Activated CD8-positive, alpha-beta memory T cell treated with anti-CD3 and anti-CD28 coated beads, Interleukin-2, amount 10 ng/mL, durations not matched to agents 7 days and 5 days (primary cell): ENCODE measurements around the gene DDX60. TPM values are rescaled to one million over a fixed set of nuclear protein-coding genes. Genes with fewer than 3 reads are reported as not detected.
"Not testable (repeated sequence)": the region's sequence is repeated elsewhere in the genome, so short reads cannot be mapped to it uniquely, and the experiment has no call there.

ENCODE experiments used
- ATAC-seq: fragments of 150-1000 bp; cut with Tn5 transposase; one replicate; pipeline ENCODE4 v1.10.0; 2021; ENCODE audit warnings: moderate library complexity
- CTCF ChIA-PET: fragments of 350-600 bp; sonication (Branson Sonifier 250); formaldehyde crosslinking; loops from one replicate; lab custom pipeline; 2021; ENCODE audit warnings: antibody characterized with exemption; lab: Charles Lee
- DNase-seq: peaks from one replicate; pipeline ENCODE4 v3.0.0-alpha.2; 2020
- H3K27ac Mint-ChIP-seq: one replicate; pipeline ENCODE4 v1.8.0; 2021; ENCODE audit warnings: mild to moderate bottlenecking, mixed read lengths
- H3K27me3 Mint-ChIP-seq: one replicate; pipeline ENCODE4 v1.8.0; 2021; ENCODE audit warnings: mixed read lengths
- H3K36me3 Mint-ChIP-seq: one replicate; pipeline ENCODE4 v1.8.0; 2021; ENCODE audit warnings: mild to moderate bottlenecking, mixed read lengths
- H3K4me1 Mint-ChIP-seq: one replicate; pipeline ENCODE4 v1.8.0; 2021; ENCODE audit warnings: mixed read lengths
- H3K4me3 Mint-ChIP-seq: one replicate; pipeline ENCODE4 v1.8.0; 2021; ENCODE audit warnings: mild to moderate bottlenecking, moderate library complexity, mixed read lengths
- H3K9me3 Mint-ChIP-seq: one replicate; pipeline ENCODE4 v1.8.0; 2022; ENCODE audit warnings: low read depth, mixed read lengths
- total RNA-seq, 2 experiments: library from RNA; stranded (reverse); gene quantifications; one replicate each; pipeline ENCODE4 v1.2.3, GENCODE V29; 2021

Gene DDX60
- total RNA-seq, 2 experiments from 2014 or later = 90.5 to 173 TPM

- H3K36me3 Mint-ChIP-seq = peaks cover 71% of the 10 kb centered on the region
- DNase-seq, CTCF ChIA-PET, H3K27me3 Mint-ChIP-seq, ATAC-seq, H3K9me3 Mint-ChIP-seq, H3K4me1 Mint-ChIP-seq, H3K4me3 Mint-ChIP-seq, H3K27ac Mint-ChIP-seq: not testable (repeated sequence)
These were observed 105.0 kb downstream of the DDX60 start for GRCh38 chr4:168213511-168213910.

DNA sequence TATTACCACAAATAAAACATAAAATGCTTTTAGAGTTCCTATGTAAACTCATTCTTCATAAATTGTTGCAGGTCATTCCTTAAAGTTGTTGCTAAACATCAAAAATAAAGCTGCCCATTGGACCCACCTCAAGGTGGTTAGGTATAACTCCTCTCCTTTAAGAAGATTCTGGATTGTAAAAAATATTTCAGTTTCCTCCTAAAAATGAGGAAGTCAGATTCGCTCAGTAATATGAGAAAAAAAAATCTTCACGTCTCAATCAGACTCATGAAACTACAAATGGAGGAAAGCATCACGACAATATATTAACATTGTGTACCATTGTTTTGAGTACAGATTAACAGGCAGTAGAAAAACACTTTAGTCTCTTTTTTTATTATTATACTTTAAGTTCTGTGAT lies 105.9 kb downstream of the DDX60 start:
- H3K27me3 Mint-ChIP-seq = no peaks in the 10 kb centered on the region
- DNase-seq = no peak
- H3K36me3 Mint-ChIP-seq = peaks cover 69% of the 10 kb centered on the region
- peaks cover 4% of the 10 kb centered on the region for H3K9me3 Mint-ChIP-seq
- H3K27ac Mint-ChIP-seq = no peak overlapping the region
- ATAC-seq = no peak
- H3K4me1 Mint-ChIP-seq = no peaks in the 10 kb centered on the region
- no peak overlapping the region for H3K4me3 Mint-ChIP-seq
- CTCF ChIA-PET = no interaction called here

GRCh38 chr4:168208957-168209614 lies 109.5 kb downstream of the DDX60 start:
- DNase-seq = no peak
- Mint-ChIP-seq H3K36me3 (peaks cover 57% of the 10 kb centered on the region), H3K27ac (no peak overlapping the region), H3K27me3 (no peaks in the 10 kb centered on the region), H3K4me1 (no peaks in the 10 kb centered on the region), H3K9me3 (peaks cover 5% of the 10 kb centered on the region), H3K4me3 (no peak overlapping the region)
- no peak for ATAC-seq
- CTCF ChIA-PET = no interaction called here

- peaks cover 51% of the 10 kb centered on the region for H3K36me3 Mint-ChIP-seq
- no peak for ATAC-seq
- H3K4me1 Mint-ChIP-seq = peaks cover 8% of the 10 kb centered on the region
- no peak overlapping the region for H3K27ac Mint-ChIP-seq
- CTCF ChIA-PET = no interaction called here
- no peak for DNase-seq
- H3K9me3 Mint-ChIP-seq = peaks cover 19% of the 10 kb centered on the region
- no peaks in the 10 kb centered on the region for H3K27me3 Mint-ChIP-seq
- H3K4me3 Mint-ChIP-seq = no peak overlapping the region
These were observed 115.2 kb downstream of the DDX60 start for GRCh38 chr4:168203233-168203911.

GRCh38 chr4:168200685-168201084 lies 117.9 kb downstream of the DDX60 start:
- DNase-seq (no peak), ATAC-seq (no peak)
- CTCF ChIA-PET = no interaction called here
- Mint-ChIP-seq H3K9me3 (peaks cover 19% of the 10 kb centered on the region), H3K36me3 (peaks cover 43% of the 10 kb centered on the region), H3K27ac (no peak overlapping the region), H3K4me3 (no peak overlapping the region), H3K4me1 (peaks cover 9% of the 10 kb centered on the region), H3K27me3 (no peaks in the 10 kb centered on the region)

DNA sequence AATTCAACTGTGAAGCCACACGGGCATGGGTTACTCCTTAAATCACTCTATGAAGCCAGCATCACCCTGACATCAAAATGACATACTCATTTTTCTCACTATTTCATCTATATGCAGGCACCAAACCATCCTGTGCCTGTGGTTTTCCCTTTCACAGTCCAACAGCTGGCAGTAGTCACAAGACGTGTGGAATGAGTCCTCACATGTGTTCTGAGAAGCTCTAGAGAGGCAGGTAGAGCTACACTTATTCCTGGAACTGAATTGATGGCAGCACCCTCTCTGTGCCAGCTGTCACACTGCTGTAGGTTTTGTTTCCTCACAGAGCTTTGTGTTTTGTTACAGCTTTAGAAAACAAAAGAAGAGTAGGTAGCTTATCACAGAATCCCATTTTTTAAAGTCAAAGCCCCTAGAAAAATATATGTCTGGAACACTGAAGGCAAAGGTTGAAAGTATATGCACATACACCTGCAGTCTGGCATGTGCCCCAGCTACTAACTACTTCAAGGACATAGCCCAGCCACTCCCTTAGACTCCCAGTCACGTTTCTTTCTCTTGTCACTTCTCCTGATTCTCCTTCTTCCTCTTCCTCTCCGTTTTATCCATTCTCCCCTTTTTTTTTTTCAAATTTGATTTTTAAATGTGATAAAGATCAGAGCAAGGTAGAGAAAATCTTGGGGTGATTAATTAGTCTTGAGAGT lies 119.1 kb downstream of the DDX60 start:
- CTCF ChIA-PET = interaction anchor here (1.4 kb wide), 1 partner anchor 13 kb away, joined by 4 read pairs; no protein-coding TSS in a partner anchor
- H3K4me3 Mint-ChIP-seq = no peak overlapping the region
- DNase-seq = peak; percentile 44
- H3K27ac Mint-ChIP-seq = no peak overlapping the region
- peaks cover 33% of the 10 kb centered on the region for H3K36me3 Mint-ChIP-seq
- peaks cover 16% of the 10 kb centered on the region for H3K9me3 Mint-ChIP-seq
- peaks cover 9% of the 10 kb centered on the region for H3K4me1 Mint-ChIP-seq
- ATAC-seq = peak; percentile 73
- no peaks in the 10 kb centered on the region for H3K27me3 Mint-ChIP-seq

DNA sequence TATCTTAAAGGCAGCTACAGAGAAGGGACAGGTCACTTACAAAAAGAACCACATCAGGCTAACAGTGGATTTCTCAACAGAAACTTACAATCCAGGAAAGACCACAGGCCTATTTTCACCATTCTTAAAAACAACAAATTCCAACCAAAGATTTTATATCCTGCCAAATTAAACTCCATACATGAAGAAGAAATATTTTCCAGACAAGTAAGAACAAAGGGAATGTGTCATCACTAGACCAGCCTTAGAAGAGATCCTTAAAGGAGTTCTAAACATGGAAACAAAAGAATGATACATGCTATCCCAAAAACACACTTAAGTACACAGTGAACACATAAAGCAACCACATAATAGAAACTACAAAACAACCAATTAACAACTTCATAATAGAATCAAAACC lies 120.6 kb downstream of the DDX60 start:
- Mint-ChIP-seq H3K27ac (no peak overlapping the region), H3K9me3 (peaks cover 10% of the 10 kb centered on the region), H3K4me3 (no peak overlapping the region), H3K36me3 (peaks cover 27% of the 10 kb centered on the region), H3K27me3 (no peaks in the 10 kb centered on the region), H3K4me1 (peaks cover 9% of the 10 kb centered on the region)
- CTCF ChIA-PET = no interaction called here
- ATAC-seq = no peak
- DNase-seq = no peak

DNA sequence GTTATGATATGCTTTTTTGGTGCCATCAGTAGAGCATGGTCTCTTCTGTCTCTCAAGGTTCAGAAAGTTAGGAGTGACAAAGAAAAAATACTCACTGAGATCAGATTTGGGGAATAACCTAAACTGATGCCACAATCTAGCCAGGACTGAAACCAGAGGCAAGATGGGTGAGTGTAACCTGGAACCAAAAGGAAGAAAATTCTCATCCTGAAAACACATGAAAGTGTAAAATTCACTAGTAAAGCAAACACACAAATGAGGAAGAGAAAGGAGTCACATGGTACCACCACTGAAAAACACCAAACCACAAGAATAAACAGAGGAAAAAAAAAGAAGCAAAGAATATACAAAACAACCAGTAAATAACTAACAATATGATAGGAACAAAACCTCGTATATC lies 129.8 kb downstream of the DDX60 start:
- CTCF ChIA-PET = no interaction called here
- Mint-ChIP-seq H3K36me3 (peaks cover 7% of the 10 kb centered on the region), H3K4me3 (no peak overlapping the region), H3K27me3 (peaks cover 3% of the 10 kb centered on the region), H3K4me1 (peaks cover 5% of the 10 kb centered on the region), H3K27ac (no peak overlapping the region), H3K9me3 (no peaks in the 10 kb centered on the region)
- ATAC-seq (no peak), DNase-seq (no peak)

GRCh38 chr4:168183717-168184571 lies 134.6 kb downstream of the DDX60 start:
- Mint-ChIP-seq H3K36me3 (peaks cover 5% of the 10 kb centered on the region), H3K27ac (no peak overlapping the region), H3K9me3 (no peaks in the 10 kb centered on the region), H3K4me3 (no peak overlapping the region), H3K4me1 (peaks cover 5% of the 10 kb centered on the region), H3K27me3 (no peaks in the 10 kb centered on the region)
- ATAC-seq (no peak), DNase-seq (no peak)
- CTCF ChIA-PET = no interaction called here

GRCh38 chr4:168177546-168178149 lies 140.9 kb downstream of the DDX60 start:
- H3K4me3 Mint-ChIP-seq = no peak overlapping the region
- DNase-seq = no peak
- H3K4me1 Mint-ChIP-seq = no peaks in the 10 kb centered on the region
- no peaks in the 10 kb centered on the region for H3K27me3 Mint-ChIP-seq
- no peak overlapping the region for H3K27ac Mint-ChIP-seq
- H3K36me3 Mint-ChIP-seq = no peaks in the 10 kb centered on the region
- CTCF ChIA-PET = no interaction called here
- no peak for ATAC-seq
- H3K9me3 Mint-ChIP-seq = no peaks in the 10 kb centered on the region

DNA sequence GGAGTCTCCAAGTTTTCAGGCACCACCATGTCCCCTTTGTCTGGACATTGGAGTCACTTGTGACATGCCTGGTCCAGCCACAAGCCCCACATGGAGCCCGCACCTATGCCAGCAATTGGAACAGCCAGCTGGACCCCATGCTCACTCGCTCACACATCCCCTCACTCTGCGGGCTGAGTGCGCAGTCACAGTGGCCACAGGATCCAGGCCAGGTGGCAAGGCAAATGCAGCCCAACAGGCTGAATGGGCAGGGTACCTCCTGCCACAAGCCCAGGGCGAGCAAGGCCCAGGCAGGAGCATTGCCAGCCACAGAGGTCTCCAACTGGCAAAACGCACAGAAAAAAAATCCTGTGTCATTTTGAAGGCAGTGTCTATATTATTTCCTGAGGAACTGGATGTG lies 144.2 kb downstream of the DDX60 start:
- CTCF ChIA-PET = no interaction called here
- Mint-ChIP-seq H3K27ac (no peak overlapping the region), H3K9me3 (no peaks in the 10 kb centered on the region), H3K4me1 (no peaks in the 10 kb centered on the region), H3K4me3 (no peak overlapping the region), H3K27me3 (no peaks in the 10 kb centered on the region), H3K36me3 (no peaks in the 10 kb centered on the region)
- ATAC-seq (no peak), DNase-seq (no peak)

GRCh38 chr4:168167714-168168284 lies 150.8 kb downstream of the DDX60 start:
- Mint-ChIP-seq H3K9me3 (no peaks in the 10 kb centered on the region), H3K27me3 (no peaks in the 10 kb centered on the region), H3K27ac (peak overlapping the region; percentile 58)

More at GRCh38 chr4:168167714-168168284, 150.8 kb downstream of the DDX60 start:
- ATAC-seq (peak; percentile 77), DNase-seq (no peak)
- Mint-ChIP-seq H3K4me3 (peak overlapping the region; percentile 11), H3K36me3 (no peaks in the 10 kb centered on the region), H3K4me1 (peaks cover 9% of the 10 kb centered on the region)
- CTCF ChIA-PET = interaction anchor here (0.9 kb wide), 1 partner anchor 13 kb away, joined by 3 read pairs; no protein-coding TSS in a partner anchor
